GM18511 (cell line): ENCODE results near the gene ELAVL3.

Experiments
- ATAC-seq: cut with Tn5 transposase; IDR thresholded peaks from one replicate; pipeline ENCODE4 v1.9.1; 2021; ENCODE audit warnings: mild to moderate bottlenecking, moderate library complexity; ENCODE audit not compliant: unreplicated experiment

Gene ELAVL3

DNA sequence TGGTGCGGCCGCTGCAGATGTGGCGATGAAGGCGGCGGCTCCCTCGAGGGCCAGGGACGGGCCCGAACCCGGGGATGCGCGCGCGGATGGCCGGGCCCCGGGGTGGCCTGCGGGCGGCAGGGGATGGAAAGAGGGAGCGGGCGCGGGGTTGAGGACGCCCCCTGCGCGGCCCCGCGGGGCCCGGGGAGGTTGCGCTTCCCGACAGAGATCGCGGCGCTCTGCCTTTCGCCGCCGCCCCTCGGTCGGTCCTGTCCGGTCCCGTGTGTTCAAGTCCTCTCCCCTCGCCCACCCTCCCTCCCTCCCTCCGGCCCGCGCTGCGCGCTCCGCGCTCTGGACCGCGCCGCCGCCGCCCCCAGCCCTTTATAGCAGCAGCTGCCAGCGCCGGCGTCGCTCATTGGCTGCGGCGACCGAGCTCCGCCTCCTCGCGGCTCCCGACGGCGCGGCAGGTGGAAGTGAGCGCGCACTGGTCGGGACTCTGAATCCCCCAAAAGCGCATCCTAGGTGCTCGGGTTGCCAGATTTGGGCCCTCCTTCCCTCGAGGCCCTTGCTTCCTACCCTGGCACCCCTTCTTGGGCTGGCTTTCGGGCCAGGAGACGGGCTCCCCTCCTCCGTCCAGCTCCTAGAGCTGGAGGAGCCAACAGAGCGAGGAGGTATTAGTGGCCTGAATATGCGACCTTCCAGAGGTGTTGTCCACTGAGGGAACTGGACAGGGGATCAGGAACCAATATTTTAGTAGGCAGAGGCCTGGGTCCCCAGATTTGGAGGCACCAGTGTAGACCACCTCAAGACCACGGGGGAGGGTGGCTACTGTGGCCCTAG, at the start of gene ELAVL3:
Gene ELAVL3 (minus strand): TSS at position 332 of the 819 bp plus-strand sequence. CDS start 438 bp downstream, outside the sequence.
- no peak for ATAC-seq

DNA sequence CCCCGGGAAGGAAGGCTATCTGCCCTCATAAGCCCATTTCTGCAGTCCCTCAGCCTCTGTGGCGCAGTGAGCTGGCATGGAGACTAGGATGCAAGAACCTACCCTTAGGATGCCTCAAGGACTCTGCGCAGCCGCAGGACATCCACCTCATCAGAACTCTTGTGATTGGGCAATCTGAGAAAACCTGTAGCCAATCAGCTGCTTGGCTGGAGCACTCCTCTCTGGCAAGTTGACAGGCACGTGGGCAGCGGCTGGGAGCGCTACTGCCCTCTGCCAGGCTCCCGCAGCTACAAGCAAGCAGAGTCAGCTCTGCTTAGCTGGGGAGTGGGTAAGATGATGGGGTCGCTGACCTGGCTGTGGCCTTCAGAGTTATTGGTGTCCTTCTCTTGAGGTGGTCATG, 49.6 kb upstream of the ELAVL3 start:
- no peak for ATAC-seq

DNA sequence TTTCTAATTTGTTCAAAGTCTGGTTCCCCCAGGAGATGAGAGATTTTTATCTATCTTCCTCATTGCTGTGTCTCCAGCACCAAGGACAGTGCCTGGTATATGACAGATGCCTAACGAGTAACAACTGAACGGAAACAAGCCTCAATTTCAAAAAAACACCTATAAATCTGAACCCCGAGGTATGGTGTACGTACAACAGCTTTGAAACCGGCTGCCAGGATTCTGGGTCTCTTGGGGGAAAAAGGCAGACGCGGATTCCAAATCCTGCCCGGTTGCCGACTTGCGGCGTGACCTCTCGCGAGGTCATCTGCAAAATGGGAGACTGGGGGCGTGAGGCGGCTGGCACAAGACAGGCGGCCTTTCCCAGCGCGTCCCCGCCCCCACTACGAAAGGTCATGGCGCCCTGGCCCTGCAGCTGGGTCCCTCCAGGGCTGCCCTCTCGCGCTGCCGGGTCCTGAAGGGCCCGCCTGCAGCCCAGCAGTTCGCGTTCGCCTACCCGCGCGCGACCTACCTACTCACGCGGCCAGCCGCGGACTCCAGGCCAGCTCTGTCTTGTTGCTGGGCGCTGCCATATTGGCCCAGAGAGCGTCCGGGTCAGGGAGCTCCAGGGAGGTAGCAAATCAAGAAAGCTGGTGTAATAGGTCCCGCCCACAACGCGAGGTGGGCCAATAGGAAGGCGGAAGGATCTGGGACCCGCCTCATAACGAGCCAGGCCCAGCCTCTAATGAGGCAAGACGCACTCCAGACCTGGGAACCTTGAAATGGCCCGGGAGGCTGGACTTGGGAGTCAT, 47.9 kb upstream of the ELAVL3 start, which contains the start of gene ECSIT:
Gene ECSIT (minus strand): TSS at position 584 of the 791 bp plus-strand sequence. CDS start 9,964 bp downstream, outside the sequence.
- peak; percentile 96 for ATAC-seq

DNA sequence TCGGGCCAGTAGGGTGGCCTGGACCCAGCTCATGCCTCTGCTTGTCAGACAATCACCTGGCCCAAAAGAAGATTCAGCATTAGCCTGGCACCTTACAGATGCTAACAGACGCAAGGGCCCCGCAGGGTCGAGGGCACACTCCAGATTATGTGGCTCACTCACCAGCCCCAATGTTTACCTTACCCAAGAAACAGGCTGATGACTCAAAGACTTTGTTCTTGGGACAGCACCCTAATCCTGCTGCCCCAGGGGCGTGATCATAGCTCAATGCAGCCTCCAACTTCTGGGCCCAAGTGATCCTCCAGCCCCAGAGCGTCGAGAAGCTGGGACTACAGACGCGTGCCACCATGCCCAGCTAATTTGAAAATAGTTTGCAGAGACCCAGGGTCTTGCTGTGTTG, 38.3 kb upstream of the ELAVL3 start:
- ATAC-seq, result no peak

DNA sequence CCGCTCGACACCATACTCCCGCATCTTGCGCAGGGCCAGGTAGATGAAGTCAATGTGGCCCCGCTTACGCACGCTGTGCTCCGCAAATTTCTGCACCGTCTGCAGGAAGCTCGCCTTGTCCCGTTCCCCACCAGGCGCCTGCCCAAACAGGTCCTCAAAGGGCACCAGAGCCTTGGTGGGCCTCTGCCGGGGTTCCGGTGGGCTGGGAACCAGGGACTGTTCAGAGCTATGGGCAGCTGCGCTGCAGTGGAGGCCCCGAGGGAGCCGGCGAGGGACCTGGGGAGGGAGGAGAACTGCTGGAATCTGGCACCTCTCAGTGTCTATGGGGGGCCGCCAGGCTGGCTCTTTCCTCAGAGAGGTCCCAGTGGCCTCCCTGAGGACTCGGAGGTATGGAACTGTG, 33.1 kb upstream of the ELAVL3 start:
- ATAC-seq, result no peak

DNA sequence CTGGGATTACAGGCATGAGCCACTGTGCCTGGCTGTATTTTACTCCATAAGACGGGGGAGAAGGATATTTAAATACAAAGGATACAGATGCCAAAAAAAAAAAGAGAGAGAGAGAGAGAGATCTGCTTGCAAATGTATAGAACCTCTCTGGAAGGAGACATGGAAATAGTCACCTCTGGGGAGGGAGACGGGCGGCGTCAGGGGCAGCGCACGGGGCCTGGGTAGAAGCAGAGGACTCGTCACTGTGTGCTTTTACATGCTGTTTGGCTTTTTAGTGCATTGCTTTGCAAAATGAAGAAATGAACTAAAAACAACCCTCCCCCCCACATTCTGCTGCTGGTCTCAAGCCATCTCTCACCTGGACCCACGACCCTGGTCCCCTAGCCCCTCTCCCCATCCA, 29.6 kb upstream of the ELAVL3 start:
- no peak for ATAC-seq

DNA sequence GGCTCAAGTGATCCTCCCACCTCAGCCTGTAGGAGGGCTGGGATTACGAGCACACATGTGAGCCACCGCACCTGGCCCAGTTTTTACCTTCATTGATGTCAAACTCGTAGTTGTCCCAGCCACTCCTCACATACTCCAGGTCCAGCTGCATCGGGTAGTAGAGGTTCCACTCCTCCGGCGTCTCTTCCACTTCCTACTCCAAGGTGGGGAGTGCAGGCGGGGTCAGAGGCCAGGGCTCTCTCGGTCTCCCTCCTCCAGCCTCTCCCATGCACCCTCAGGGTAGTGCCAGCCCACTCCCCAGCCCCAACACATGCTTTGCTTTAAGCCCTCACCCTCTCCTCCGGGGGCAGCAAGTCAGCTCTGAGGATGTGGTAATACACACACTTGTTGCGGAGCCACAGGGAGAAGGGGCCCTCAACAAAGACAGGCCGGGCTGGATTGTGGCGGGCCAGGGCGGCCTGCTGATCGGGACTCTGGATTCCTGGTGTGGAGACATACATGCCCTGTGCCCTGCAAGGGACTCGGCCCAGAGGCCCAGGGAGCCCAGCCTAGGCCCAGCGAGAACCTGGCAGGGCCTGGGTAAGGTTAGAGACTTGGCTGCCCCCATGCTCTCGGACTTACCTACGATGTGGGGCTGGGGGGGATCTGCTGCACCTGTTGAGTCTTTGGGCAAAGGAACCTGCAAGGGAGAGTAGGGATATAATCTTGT, 26.7 kb upstream of the ELAVL3 start:
- ATAC-seq, result no peak

DNA sequence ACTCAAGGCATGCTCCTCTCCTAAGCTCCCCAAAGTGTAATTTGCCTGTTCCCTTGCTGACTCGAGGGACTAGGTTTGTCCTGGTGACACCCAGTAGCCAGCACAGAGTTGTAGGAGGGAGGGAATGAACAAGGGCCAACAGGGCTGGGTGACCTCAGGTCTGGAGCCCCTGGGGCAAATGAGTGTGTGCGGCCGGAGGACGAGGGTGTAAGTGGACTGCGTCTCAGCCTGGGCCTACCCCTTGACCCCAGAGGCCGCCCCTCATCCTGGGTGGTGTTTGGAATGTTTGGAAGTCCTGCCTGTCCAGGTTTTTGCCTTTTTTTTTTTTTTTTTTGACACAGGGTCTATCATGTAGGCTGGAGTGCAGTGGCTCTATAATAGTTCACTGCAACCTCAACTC, 26.1 kb upstream of the ELAVL3 start:
- no peak for ATAC-seq

DNA sequence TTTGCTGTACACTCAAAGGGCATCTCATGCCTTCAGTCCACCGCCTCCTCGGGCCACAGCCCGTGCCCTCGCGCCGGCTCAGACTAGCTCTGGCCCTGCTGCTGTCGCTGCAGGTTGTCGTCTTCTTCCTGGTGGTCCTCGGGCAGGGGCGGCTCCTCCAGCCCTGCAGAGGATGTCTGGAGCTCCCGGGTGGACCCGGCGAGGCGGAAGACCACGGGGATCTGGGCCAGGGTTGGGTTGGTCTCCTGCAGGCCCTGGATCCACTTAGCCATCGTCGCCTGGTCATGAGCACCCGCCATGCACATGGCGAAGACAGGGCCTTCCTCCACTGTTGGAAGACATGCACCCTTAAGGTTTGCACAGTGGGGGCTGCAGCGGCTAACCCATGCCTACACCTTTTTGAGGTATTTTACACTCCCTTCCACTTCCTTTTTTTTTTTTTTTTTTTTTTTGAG, 25.3 kb upstream of the ELAVL3 start:
- no peak for ATAC-seq

DNA sequence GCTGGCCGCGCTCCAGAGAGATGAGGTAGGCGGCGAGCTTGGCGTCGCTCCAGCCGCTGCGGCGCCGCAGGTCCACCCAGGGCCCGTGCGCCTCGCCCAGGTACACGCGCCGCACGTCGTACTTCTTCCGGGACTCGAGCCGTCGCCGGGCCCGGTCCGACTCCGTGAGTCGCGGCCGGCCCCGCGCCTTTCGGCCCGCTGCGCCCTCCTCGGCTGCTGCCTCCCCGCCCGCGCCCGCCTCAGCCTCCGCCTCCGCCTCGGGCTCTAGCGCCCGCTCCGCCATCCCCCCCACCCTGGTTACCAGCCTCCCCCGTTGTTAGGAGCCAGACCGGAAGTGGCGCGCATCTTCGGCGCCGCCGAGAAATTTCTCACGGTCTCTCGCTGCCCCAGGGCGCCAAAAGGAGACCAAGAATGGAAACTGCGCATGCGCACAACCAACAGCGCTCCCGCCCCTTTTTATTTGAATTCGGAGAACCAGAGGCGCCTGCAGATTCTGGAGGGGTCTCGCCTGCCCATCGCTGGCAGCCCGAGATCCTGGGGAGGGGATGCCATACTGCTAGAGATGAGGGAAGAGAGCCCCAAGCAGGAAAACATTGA, 24.8 kb upstream of the ELAVL3 start, which contains the start of gene ZNF653:
Gene ZNF653 (minus strand): TSS at position 336 of the 597 bp plus-strand sequence. CDS start 53 bp downstream, at position 283.
- peak; percentile 66 for ATAC-seq

DNA sequence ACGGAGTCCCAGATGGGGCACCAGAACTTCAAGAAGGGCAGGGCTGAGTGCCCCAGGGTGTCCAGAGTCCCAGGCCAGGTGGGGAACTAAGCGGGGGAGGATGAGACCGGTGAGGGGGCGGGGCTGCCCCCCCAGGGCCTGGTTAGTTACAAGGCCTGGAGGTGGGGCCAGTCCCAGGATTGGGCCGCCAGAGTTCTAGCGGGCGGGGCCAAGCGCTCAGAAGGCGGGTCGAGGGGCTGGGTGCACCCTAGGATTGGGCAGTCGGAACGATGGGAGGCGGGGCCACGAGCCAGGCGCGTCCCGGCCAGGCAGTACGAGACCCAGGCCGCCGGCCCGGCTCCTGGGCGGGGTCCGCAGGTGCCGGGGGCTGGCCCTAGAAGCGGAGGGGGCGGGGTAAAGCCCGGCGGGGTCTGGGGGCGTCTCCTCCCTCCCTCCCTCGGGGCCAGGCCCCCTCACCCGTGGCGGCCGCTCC, 24.2 kb upstream of the ELAVL3 start:
- ATAC-seq, result peak; percentile 91

DNA sequence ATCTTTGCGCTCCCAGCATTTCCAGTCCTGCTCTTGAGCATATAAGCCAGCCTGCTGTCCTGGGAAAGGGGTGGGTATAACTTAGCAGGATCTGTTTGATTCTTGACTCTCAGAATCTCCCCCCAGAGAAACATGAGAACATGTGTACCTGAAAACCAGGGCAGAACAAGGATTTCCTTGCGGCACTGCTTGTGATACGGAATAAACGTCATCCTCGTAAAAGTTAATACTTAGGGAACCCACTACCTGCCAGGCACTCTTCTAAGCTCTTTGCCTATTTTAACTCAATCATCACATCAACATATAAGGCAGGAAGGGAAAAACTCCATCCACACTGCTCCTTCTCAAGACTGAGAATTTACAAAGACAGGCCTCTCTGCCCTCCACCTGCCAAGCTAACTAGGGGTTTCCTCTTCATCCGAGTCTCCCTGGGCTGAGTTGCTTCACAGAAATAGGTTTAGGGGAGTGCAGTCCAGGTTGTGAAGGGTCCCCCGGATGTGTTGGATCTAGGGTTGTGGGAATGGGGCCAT, 23.7 kb upstream of the ELAVL3 start:
- no peak for ATAC-seq

DNA sequence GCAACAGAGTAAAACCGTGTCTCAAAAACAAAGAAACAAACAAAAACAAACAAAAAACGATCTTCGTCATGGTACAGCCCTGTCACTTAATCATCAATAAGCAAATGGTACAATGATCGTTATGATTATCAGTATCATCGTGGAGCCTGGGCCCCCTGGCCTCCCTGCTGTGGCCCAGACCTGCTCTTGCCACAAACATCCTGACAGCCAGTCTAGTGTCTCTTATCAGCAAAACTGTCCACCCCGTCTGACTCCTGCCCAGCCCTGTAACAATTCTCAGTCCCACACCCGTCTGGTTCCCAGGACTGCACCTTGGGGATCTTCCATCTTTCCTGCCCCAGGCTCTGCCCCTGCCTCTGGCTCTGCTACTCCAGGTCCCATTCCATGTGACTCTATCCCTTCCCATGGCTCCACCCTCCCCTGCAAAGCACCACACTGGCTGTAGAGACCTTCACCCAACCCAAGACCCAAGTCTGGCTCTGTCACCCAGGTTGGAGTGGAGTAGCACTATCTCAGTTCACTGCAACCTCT, 19.1 kb upstream of the ELAVL3 start:
- no peak for ATAC-seq

DNA sequence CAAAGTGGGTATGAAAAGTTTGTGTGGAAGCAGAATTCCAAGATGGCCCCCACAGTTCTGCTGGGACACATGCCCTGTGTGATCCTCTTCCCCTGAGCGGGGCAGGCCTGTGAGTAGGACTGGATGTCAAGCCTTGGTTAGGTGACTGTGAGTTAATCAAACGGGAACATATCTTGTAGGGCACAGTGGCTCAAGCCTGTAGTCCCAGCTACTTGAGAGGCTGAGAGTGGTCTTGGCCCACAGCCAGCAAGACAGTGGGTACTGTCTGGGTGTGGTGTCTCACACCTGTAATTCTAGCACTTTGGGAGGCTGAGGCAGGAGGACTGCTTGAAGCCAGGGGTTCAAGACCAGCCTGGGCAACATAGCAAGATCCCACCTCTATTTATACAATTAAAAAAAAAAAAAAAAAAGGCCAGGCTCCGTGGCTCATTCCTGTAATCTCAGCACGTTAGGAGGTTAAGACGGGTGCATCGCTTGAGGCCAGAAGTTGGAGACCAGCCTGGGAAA, 18.4 kb upstream of the ELAVL3 start:
- ATAC-seq, result no peak

DNA sequence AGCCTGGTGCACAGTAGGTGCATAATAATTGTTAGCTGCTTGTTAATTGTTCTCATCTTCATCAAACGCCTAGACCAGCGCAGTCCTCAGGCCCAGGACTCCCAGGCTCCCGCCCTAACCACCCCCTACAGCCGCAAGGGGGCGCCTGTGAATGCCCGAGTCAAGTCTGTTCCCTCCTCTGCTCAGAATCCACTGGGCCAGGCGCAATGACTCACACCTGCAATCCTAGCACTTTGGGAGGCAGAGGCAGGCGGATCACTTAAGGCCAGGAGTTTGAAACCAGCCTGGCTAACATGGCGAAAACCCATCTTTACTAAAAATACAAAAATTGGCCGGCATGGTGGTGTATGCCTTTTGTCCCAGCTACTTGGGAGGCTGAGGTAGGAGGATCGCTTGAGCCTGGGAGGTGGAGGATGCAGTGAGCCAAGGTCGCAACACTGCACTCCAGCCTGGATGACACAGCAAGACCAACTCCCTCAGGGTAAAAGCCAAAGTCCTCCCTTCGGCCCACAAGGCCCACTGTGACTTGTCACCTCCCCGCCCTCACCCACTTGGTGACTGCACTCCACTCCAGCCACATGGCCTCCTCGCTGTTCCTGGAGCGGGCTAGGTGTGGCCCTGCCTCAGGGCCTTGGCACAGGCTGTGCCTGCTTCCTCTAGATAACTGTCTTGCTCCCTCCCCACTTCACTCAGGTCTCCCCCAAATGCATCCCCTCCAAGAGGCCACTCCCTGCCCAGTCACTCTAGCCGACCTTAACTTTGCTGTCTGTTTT, 15.7 kb upstream of the ELAVL3 start:
- no peak for ATAC-seq

DNA sequence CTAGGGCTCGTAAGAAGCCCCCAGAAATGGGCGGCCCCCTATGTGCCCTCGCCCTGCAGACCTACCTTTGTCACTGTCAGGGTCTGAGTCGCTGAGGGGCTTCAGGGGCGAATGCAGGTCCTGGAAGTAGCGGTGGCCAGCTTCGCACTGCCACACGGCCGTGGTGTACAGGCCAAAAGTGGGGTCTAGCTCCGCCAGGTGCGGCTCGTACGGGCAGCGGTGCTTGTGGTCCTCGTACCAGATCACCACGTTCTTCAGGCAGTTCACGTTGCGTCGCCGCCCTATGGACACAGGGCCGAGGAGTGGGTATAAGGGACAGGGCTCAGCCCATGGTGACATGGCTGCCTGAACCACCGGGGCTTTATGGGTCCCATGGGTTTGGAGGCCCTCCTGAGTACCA, 15.0 kb upstream of the ELAVL3 start:
- no peak for ATAC-seq

DNA sequence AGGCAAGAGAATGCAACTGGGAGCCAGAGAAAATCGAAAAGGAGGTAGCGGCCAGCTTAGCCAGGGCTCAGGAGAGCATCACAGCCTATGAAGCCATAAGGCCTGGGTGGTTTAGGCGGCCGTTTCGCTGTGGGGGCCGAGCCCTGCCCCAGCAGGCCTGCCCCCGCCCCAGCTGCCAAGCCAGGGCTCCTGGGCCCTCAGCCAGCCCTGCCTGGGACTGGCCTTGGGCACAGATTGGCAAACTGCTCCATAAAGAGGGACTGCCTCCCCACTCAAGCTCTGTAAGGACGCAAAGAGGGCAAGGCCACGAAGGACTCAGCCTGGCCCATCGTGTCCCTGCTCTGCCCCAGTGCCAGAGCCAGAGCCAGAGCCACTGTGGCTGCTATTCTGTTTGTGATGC, 14.6 kb upstream of the ELAVL3 start:
- no peak for ATAC-seq

DNA sequence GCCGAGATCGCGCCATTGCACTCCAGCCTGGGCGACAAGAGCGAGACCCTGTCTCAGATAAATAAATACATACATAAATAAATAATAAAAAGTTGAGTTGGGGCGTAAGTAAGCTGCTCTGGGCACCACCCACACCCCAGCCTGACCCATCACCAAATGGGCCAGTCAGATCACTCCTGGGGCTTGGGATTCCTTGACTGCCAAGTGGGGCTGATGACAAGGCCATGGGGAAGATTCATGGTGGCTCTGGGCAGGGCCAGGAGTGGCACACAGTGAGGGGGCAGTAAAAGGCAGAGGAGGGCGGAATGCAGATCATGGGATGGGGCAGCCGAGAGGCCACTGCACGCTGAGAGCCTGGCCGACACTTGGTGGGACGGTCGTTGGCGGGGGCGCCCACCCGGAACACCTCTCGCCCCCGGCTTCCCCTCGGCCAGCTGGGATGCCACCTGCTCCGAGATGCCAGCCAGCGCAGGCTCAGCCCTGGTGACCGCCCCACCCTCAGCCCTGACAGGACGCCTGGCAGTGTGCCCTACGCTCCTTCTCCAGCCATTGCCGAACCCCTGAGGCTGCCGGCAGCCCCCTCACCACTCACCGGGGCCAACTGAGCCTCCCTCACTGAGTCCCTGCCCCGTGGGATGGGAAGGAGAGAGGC, 13.9 kb upstream of the ELAVL3 start:
- ATAC-seq, result no peak

DNA sequence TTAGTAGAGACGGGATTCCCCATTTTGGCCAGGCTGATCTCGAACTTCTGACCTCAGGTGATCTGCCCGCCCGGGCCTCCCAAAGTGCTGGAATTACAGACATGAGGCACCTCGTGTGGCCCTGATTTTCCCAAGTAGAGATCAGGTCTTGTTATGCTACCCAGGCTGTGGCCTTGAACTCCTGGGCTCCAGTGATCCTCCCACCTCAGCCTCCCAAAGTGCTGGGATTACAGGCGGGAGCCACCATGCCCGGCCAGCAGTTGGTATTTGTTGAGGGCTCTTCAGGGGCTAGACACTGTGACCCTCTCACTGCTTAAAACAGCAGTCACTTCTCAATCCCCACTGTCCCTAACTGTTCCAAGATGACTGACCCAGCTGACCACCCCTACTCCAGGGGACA, 8.5 kb upstream of the ELAVL3 start:
- ATAC-seq, result no peak
